K562 (cell line): Measurements from ENCODE around the gene MET. TPM values are rescaled to one million over a fixed set of nuclear protein-coding genes. Genes with fewer than 3 reads are reported as not detected.

ENCODE experiments used
- BRF2 ChIP-seq: IDR thresholded peaks from 3 replicates; pipeline ENCODE4 v1.6.1; 2011; ENCODE audit warnings: borderline replicate concordance, mild to moderate bottlenecking; ENCODE audit not compliant: insufficient read length, insufficient read depth
- HES1 ChIP-seq: fragments of 450-650 bp; IDR thresholded peaks from 2 replicates; pipeline ENCODE4 v1.6.1; 2016; ENCODE audit warnings: low read depth, mild to moderate bottlenecking, moderate library complexity
- MAFK ChIP-seq: IDR thresholded peaks from 2 replicates; pipeline ENCODE4 v1.6.1; 2011; ENCODE audit warnings: low read length, improper control_type of control experiment
- MEIS2 ChIP-seq: fragments of 450-650 bp; IDR thresholded peaks from 2 replicates; pipeline ENCODE4 v1.6.1; 2014; ENCODE audit warnings: mild to moderate bottlenecking; ENCODE audit not compliant: partially characterized antibody
- NFYB ChIP-seq: IDR thresholded peaks from 2 replicates; pipeline ENCODE4 v1.6.1; 2011; ENCODE audit warnings: mild to moderate bottlenecking, moderate library complexity; ENCODE audit not compliant: insufficient read length; ENCODE audit errors: extremely low read depth
- SMARCB1 ChIP-seq: IDR thresholded peaks from 2 replicates; pipeline ENCODE4 v1.6.1; 2011; ENCODE audit warnings: improper control_type of control experiment, low read depth; ENCODE audit not compliant: insufficient read length
- TAF1 ChIP-seq: IDR thresholded peaks from 2 replicates; pipeline ENCODE4 v1.6.1; 2011; ENCODE audit warnings: mild to moderate bottlenecking, low read length, moderate library complexity; ENCODE audit not compliant: insufficient read depth, control insufficient read depth, severe bottlenecking; ENCODE audit errors: extremely low read depth
- ZNF282 ChIP-seq: sonication (generic); formaldehyde crosslinking; IDR thresholded peaks from 2 replicates; pipeline ENCODE4 v1.8.1; 2023; ENCODE audit warnings: missing genetic modification reagents
- ZNF311 ChIP-seq: fragments of 250-450 bp; sonication (Bioruptor Pico); IDR thresholded peaks from 2 replicates; pipeline ENCODE4 v1.4.0; 2020; ENCODE audit warnings: mild to moderate bottlenecking, moderate library complexity
- ZNF384 ChIP-seq: IDR thresholded peaks from 2 replicates; pipeline ENCODE4 v1.6.1; 2012; ENCODE audit warnings: low read depth, low read length, improper control_type of control experiment
- ZNF707 ChIP-seq: fragments of 250-450 bp; sonication (Bioruptor Pico); conservative IDR thresholded peaks from 2 replicates; pipeline ENCODE4 v1.8.0; 2022; ENCODE audit warnings: inconsistent platforms, mild to moderate bottlenecking, moderate library complexity
- ZNF764 ChIP-seq: fragments of 250-450 bp; sonication (Bioruptor Pico); IDR thresholded peaks from 2 replicates; pipeline ENCODE4 v1.4.0; 2020; ENCODE audit warnings: low read depth, mild to moderate bottlenecking, moderate library complexity
- polyA plus RNA-seq, 8 experiments: library from polyadenylated mRNA; depleted of rRNA in 4 of 8; stranded (reverse) in 5 of 8; unstranded in 3 of 8; fragments of >200 nt; fragmentation: Nextera tagmentation in 2 of 8; fragmentation: Illumina TruSeq in 1 of 8; extraction: Ambion mirVana in 2 of 8; extraction: Trizol in 1 of 8; gene quantifications; 2 replicates each; pipeline versions ENCODE4 v1.2.1 to v1.2.3, GENCODE V29; 2011 to 2014; ENCODE audit warnings: inconsistent platforms in 1 of 8, missing spikeins in 1 of 8
- total RNA-seq, 7 experiments: library from RNA; depleted of rRNA in 6 of 7; stranded (reverse); fragments of >200 nt in 6 of 7; fragmentation: Illumina TruSeq in 2 of 7; extraction: Trizol in 2 of 7; gene quantifications; 2 replicates each; pipeline versions ENCODE4 v1.2.1 to v1.2.3, GENCODE V29; 2011 to 2021; ENCODE audit warnings: low replicate concordance in 1 of 7

Gene MET
- total and polyA plus RNA-seq, 9 of the 15 experiments (the other 6 are each of a cell fraction or from before 2014, with no cell fraction given), result 0.84 to 2.4 (median 1.1) TPM

DNA sequence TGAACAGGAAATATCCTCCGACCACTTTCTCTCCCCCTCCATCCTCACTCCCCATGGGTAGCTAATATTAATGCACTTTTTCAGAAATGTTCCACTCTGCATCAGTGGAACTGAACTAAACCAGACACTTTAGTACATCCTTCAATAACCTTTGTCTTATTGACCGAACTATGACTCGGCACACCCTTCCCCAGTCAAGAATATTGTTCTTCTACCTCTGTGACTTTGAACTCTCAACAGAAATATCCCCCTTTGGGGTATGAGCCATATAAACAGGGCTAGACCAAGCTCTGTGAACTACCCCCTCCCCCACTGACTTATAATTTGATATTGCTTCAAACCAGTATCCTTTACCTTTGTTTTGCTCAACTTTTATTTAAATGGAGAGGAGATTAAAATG lies 132.5 kb downstream of the MET start (continued):
- TF ChIP-seq ZNF764 (no peak), ZNF311 (no peak), NFYB (no peak), ZNF707 (CRISPR knock-in tag) (no peak), BRF2 (no peak), SMARCB1 (no peak), ZNF384 (no peak), MEIS2 (no peak), HES1 (no peak), TAF1 (no peak), MAFK (no peak), ZNF282 (no peak)
